ENCODE data around the gene KCTD5.

KCTD5 gene

DNA sequence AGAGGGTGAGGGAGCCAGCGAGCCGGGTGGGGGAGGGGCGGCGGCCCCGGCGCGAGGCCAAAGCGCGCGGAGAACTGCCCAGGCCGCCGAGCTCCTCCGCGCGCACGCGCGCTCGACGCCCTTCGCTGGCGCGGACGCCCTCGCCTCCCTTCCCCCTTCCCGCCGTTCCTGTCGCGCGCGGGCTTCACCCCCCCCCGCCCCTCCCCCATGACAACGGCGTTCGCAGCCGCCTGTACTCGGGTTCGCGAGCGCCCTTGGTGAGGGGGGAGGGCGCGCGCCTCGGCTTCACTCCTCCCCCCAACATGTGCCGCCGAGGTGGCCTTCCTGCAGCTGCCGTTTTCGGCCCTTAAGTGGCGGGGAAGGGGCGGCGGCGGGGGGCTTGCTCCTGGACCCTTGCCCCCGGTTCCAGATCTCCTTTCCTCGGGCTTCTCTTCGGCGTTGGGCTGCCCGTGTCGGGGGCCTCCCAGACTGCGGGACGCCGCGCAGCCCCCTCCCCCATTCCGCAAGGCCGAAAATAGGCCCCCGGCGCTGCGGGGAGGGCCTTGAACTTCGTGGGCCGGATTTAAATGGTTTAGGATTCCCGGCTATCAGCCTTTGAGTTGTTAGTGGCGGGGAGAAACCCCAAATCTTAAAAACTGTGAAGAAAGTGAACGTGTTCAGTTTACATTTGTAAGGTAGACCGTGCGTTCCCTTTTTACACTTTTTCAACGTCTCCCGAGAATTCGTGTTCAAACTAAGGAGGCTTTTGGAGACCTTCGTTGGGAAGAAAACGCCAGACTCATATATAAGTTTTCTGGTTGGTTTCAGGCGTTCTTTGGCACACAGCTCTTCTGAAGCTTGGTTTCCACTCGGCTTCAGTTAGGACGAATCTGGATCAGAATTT, 70.8 kb downstream of the KCTD5 start:
- TF ChIP-seq CTCF (IDR thresholded peaks at IDR 0.05; ENCODE audit: low read depth, low read length) = no peak
- in situ Hi-C loops (cut with HindIII; ENCODE audit: low sequenced_read_pairs) = no loop called here
- peak; percentile 72 for DNase-seq (ENCODE audit: low read depth, low spot score)
- peak overlapping the region; percentile 64 for H3K4me3 ChIP-seq (ENCODE audit: low read depth, low read length)

DNA sequence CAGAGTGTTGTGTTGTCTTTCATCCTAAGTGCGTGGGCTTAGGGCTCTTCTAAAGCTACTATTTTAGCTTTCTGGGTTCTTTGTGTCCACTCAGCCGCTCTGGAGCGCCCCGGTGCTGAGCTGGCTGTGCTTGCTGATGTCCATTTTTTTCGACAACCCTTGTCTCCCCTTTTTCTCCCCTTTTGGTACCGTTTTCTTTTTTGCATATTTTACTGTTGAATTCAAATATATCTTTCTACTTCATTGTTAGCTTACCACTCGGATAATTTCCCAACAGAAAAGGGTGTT, 71.4 kb downstream of the KCTD5 start:
- peak overlapping the region; percentile 64 for H3K4me3 ChIP-seq (ENCODE audit: low read depth, low read length)
- in situ Hi-C loops (cut with HindIII; ENCODE audit: low sequenced_read_pairs) = no loop called here
- peak; percentile 5 for TF ChIP-seq CTCF (IDR thresholded peaks at IDR 0.05; ENCODE audit: low read depth, low read length)
- DNase-seq (ENCODE audit: low read depth, low spot score) = no peak

- no peak overlapping the region for H3K4me3 ChIP-seq (ENCODE audit: low read depth, low read length)
- TF ChIP-seq CTCF (IDR thresholded peaks at IDR 0.05; ENCODE audit: low read depth, low read length) = no peak
Observed at GRCh38 chr16:2755158-2755557, 72.8 kb downstream of the KCTD5 start.

DNA sequence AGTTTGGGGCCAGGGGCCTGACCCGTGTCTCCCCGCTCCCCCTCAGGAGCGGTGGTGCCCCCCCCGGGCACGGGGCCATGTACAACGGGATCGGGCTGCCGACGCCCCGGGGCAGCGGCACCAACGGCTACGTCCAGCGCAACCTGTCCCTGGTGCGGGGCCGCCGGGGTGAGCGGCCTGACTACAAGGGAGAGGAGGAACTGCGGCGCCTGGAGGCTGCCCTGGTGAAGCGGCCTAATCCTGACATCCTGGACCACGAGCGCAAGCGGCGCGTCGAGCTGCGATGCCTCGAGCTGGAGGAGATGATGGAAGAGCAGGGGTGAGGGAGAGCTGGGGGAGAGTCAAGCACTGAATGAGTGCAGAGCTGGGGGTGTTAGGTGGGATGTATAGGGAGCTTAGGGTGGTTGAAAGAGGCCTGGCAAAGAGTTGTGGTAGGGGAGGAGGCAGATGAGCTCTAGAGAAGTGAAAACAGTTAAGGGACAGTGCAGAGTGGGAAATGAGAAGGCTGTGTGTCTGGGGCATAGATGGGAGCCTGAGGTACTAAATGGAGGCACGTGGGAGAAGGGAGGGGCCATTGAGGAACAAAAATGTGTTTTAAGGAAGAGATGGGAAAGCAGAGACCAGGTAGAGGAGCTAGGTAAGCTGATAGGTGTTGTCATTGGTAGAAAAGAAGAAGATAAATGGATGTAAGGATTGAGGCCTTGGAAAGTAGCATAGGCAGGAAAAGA, 74.1 kb downstream of the KCTD5 start:
- no peak overlapping the region for H3K4me3 ChIP-seq (ENCODE audit: low read depth, low read length)
- DNase-seq (ENCODE audit: low read depth, low spot score) = no peak
- TF ChIP-seq CTCF (IDR thresholded peaks at IDR 0.05; ENCODE audit: low read depth, low read length) = no peak
- in situ Hi-C loops (cut with HindIII; ENCODE audit: low sequenced_read_pairs) = no loop called here

More at GRCh38 chr16:2755158-2755557, 72.8 kb downstream of the KCTD5 start:
- in situ Hi-C loops (cut with HindIII; ENCODE audit: low sequenced_read_pairs) = no loop called here
- no peak for DNase-seq (ENCODE audit: low read depth, low spot score)

DNA sequence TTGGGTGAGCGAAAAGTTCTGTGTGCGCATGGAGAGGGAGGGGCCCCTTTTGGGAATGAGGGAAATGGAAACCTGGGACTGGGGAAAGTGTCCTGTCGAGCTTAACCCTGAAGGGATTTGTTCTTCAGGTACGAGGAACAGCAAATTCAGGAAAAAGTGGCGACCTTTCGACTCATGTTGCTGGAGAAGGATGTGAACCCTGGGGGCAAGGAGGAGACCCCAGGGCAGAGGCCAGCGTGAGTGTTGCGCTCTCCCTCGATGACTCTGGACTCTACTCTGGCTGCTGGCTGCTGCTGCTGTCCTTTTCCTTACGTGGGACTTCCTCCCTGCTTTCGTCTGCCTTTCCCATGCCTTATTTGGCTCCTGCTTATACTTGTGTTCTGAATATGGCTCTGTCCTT, 75.0 kb downstream of the KCTD5 start:
- TF ChIP-seq CTCF (IDR thresholded peaks at IDR 0.05; ENCODE audit: low read depth, low read length) = no peak
- no peak overlapping the region for H3K4me3 ChIP-seq (ENCODE audit: low read depth, low read length)
- in situ Hi-C loops (cut with HindIII; ENCODE audit: low sequenced_read_pairs) = no loop called here
- no peak for DNase-seq (ENCODE audit: low read depth, low spot score)
